RWPE2 (cell line): ENCODE data around the gene DRD3.

Experiments
- ATAC-seq: fragments of 200-7000 bp; cut with Tn5 transposase; 3 replicates; pipeline ENCODE4 v1.9.1; 2021; ENCODE audit warnings: low read depth
- DNase-seq: peaks from one replicate; pipeline ENCODE4 v3.0.0-alpha.2; 2020; ENCODE audit warnings: low spot score
- H3K27ac ChIP-seq: fragments of 450-650 bp; 2 replicates; pipeline ENCODE4 v1.5.1; 2017; ENCODE audit warnings: mild to moderate bottlenecking; ENCODE audit not compliant: poor library complexity, severe bottlenecking
- H3K27me3 ChIP-seq: fragments of 250-450 bp; sonication (Bioruptor Pico); 2 replicates; pipeline ENCODE4 v1.5.1; 2021; ENCODE audit warnings: mild to moderate bottlenecking, moderate library complexity; ENCODE audit not compliant: insufficient read depth, poor library complexity, severe bottlenecking
- H3K36me3 ChIP-seq: fragments of 250-450 bp; sonication (Bioruptor Pico); 2 replicates; pipeline ENCODE4 v1.5.1; 2020; ENCODE audit warnings: low read depth, mild to moderate bottlenecking, moderate library complexity
- H3K4me1 ChIP-seq: fragments of 250-450 bp; sonication (Bioruptor Pico); 2 replicates; pipeline ENCODE4 v1.5.1; 2021; ENCODE audit warnings: mild to moderate bottlenecking, moderate library complexity; ENCODE audit not compliant: insufficient read depth, poor library complexity, severe bottlenecking
- H3K4me3 ChIP-seq: fragments of 250-450 bp; sonication (Bioruptor Pico); 2 replicates; pipeline ENCODE4 v1.5.1; 2021; ENCODE audit warnings: mild to moderate bottlenecking, moderate library complexity; ENCODE audit not compliant: severe bottlenecking
- H3K9me3 ChIP-seq: fragments of 250-450 bp; sonication (Bioruptor Pico); 2 replicates; pipeline ENCODE4 v1.5.1; 2021; ENCODE audit warnings: mild to moderate bottlenecking, moderate library complexity; ENCODE audit not compliant: severe bottlenecking
- CTCF ChIP-seq: fragments of 450-650 bp; IDR thresholded peaks from one replicate; pipeline ENCODE4 v1.5.1; 2017; ENCODE audit warnings: mild to moderate bottlenecking, moderate library complexity; ENCODE audit not compliant: poor library complexity, severe bottlenecking

The DRD3 gene

GRCh38 chr3:114154321-114154821 lies 24.5 kb downstream of the DRD3 start:
- DNase-seq (no peak), ATAC-seq (no peak)
- TF ChIP-seq CTCF = no peak
- Histone ChIP-seq H3K4me1 (no peaks in the 10 kb centered on the region), H3K4me3 (no peak overlapping the region), H3K27me3 (peaks cover 3% of the 10 kb centered on the region), H3K36me3 (no peaks in the 10 kb centered on the region), H3K9me3 (no peaks in the 10 kb centered on the region), H3K27ac (no peak overlapping the region)

- Histone ChIP-seq H3K9me3 (no peaks in the 10 kb centered on the region), H3K36me3 (no peaks in the 10 kb centered on the region), H3K27ac (no peak overlapping the region), H3K4me1 (no peaks in the 10 kb centered on the region), H3K27me3 (peaks cover 3% of the 10 kb centered on the region), H3K4me3 (peak overlapping the region; percentile 18)
- peak; percentile 93 for TF ChIP-seq CTCF
- peak; percentile 74 for DNase-seq
- peak; percentile 87 for ATAC-seq
Observed at GRCh38 chr3:114152519-114153151, 26.2 kb downstream of the DRD3 start.

- Histone ChIP-seq H3K27me3 (peaks cover 3% of the 10 kb centered on the region), H3K27ac (no peak overlapping the region), H3K9me3 (no peaks in the 10 kb centered on the region), H3K4me3 (no peak overlapping the region), H3K36me3 (no peaks in the 10 kb centered on the region), H3K4me1 (no peaks in the 10 kb centered on the region)
- TF ChIP-seq CTCF = no peak
- ATAC-seq (no peak), DNase-seq (no peak)
Observed at GRCh38 chr3:114151091-114151490, 27.8 kb downstream of the DRD3 start.

- no peak overlapping the region for H3K4me3 ChIP-seq
- H3K27ac ChIP-seq = no peak overlapping the region
- ATAC-seq (no peak), DNase-seq (no peak)
- no peak for TF ChIP-seq CTCF
- H3K4me1 ChIP-seq = no peaks in the 10 kb centered on the region
- H3K27me3 ChIP-seq = no peaks in the 10 kb centered on the region
- H3K9me3 ChIP-seq = no peaks in the 10 kb centered on the region
- H3K36me3 ChIP-seq = no peaks in the 10 kb centered on the region
Observed at GRCh38 chr3:114147251-114147650, 31.6 kb downstream of the DRD3 start.
